ENCODE measurements around the gene SNX6. TPM values are rescaled to one million over a fixed set of nuclear protein-coding genes. Genes with fewer than 3 reads are reported as not detected.
"Not testable (repeated sequence)": the region's sequence is repeated elsewhere in the genome, so short reads cannot be mapped to it uniquely, and the experiment has no call there.

SNX6 gene
- total RNA-seq, 1 experiment from 2014 or later, result 73.4 TPM

- DNase-seq (ENCODE audit: low read depth, low spot score); H3K9ac ChIP-seq (ENCODE audit: low read length); ATAC-seq; POLR2A ChIA-PET; H3K27ac ChIP-seq (ENCODE audit: low read depth, low read length); H3K9me2 ChIP-seq (ENCODE audit: insufficient read depth); BruUV-seq (replicated peaks); intact Hi-C loops (cut with micrococcal nuclease); H4K20me1 ChIP-seq (ENCODE audit: insufficient read depth); H2AFZ ChIP-seq (ENCODE audit: low read depth, low read length, poor library complexity, severe bottlenecking); H3K4me1 ChIP-seq (ENCODE audit: control insufficient read depth in 1 of 2, insufficient read depth in 2 of 2, low read length in 2 of 2); H3K79me2 ChIP-seq (ENCODE audit: insufficient read depth, low read length); CTCF ChIA-PET; H3K9me3 ChIP-seq (ENCODE audit: control insufficient read depth in 1 of 2, insufficient read depth in 1 of 2, low read depth in 1 of 2, low read length in 2 of 2); RAD21 ChIA-PET (ENCODE audit: low non-redundant PET in 1 of 2, low total read pairs in 2 of 2, uncharacterized antibody in 2 of 2, unreplicated experiment in 2 of 2); H3K4me3 ChIP-seq (replicated peaks in 1 of 2; ENCODE audit: low read depth in 1 of 2, low read length in 2 of 2); H3K4me2 ChIP-seq (ENCODE audit: low read length); H3K27me3 ChIP-seq (ENCODE audit: insufficient read depth, low read length): not testable (repeated sequence)
- H3K36me3 ChIP-seq (ENCODE audit: control insufficient read depth in 1 of 2, insufficient read depth in 2 of 2, low read length in 2 of 2), result peaks cover 28 to 41% of the 10 kb centered on the region in 2 experiments
Observed at GRCh38 chr14:34520304-34520970, 109.5 kb downstream of the SNX6 start.

Other genes with a start within 250 kb of the SNX6 start
- 17.0 TPM for gene SPTSSA, start 167.9 kb downstream of the SNX6 start, total RNA-seq (2021; ENCODE audit: unreplicated experiment)
- gene EAPP, start 90.4 kb downstream of the SNX6 start, total RNA-seq (2021; ENCODE audit: unreplicated experiment), result 32.2 TPM
- gene CFL2, start 84.4 kb upstream of the SNX6 start, total RNA-seq (2021; ENCODE audit: unreplicated experiment), result 55.2 TPM
- gene BAZ1A, start 245.2 kb upstream of the SNX6 start, total RNA-seq (2021; ENCODE audit: unreplicated experiment), result 24.2 TPM